HG03378 (cell line): ENCODE measurements around the gene SIDT1.
"Not testable (repeated sequence)": the region's sequence is repeated elsewhere in the genome, so short reads cannot be mapped to it uniquely, and the experiment has no call there.

Experiments used
- ATAC-seq: cut with Tn5 transposase; IDR thresholded peaks from one replicate; pipeline ENCODE4 v1.9.1; 2021; ENCODE audit warnings: mild to moderate bottlenecking, moderate library complexity; ENCODE audit not compliant: unreplicated experiment

SIDT1 gene

GRCh38 chr3:113630956-113631542 lies 98.7 kb downstream of the SIDT1 start:
- ATAC-seq: no peak

- ATAC-seq: no peak
Measured at GRCh38 chr3:113631573-113631972, 99.2 kb downstream of the SIDT1 start.

GRCh38 chr3:113634782-113635474 lies 102.6 kb downstream of the SIDT1 start:
- ATAC-seq: no peak

- ATAC-seq: not testable (repeated sequence)
Measured at GRCh38 chr3:113636034-113636433, 103.7 kb downstream of the SIDT1 start.

GRCh38 chr3:113637756-113638155 lies 105.4 kb downstream of the SIDT1 start:
- no peak for ATAC-seq

- ATAC-seq: no peak
Measured at GRCh38 chr3:113638910-113639309, 106.6 kb downstream of the SIDT1 start.

- no peak for ATAC-seq
Measured at GRCh38 chr3:113643583-113643982, 111.2 kb downstream of the SIDT1 start.

- ATAC-seq: no peak
Measured at GRCh38 chr3:113648524-113648923, 116.2 kb downstream of the SIDT1 start.

GRCh38 chr3:113649174-113649845 lies 117.0 kb downstream of the SIDT1 start:
- no peak for ATAC-seq

- ATAC-seq: no peak
Measured at GRCh38 chr3:113654310-113654709, 122.0 kb downstream of the SIDT1 start.

- ATAC-seq: no peak
Measured at GRCh38 chr3:113654851-113655250, 122.5 kb downstream of the SIDT1 start.

- no peak for ATAC-seq
Measured at GRCh38 chr3:113658107-113658506, 125.8 kb downstream of the SIDT1 start.

GRCh38 chr3:113659101-113659541 lies 126.8 kb downstream of the SIDT1 start:
- ATAC-seq: no peak

GRCh38 chr3:113659996-113660395 lies 127.6 kb downstream of the SIDT1 start:
- no peak for ATAC-seq

- ATAC-seq: no peak
Measured at GRCh38 chr3:113660458-113660857, 128.1 kb downstream of the SIDT1 start.

- no peak for ATAC-seq
Measured at GRCh38 chr3:113660896-113661295, 128.5 kb downstream of the SIDT1 start.

GRCh38 chr3:113662824-113663223 lies 130.5 kb downstream of the SIDT1 start:
- ATAC-seq: no peak

GRCh38 chr3:113663324-113663750 lies 131.0 kb downstream of the SIDT1 start:
- ATAC-seq: no peak

GRCh38 chr3:113663761-113664160 lies 131.4 kb downstream of the SIDT1 start:
- ATAC-seq: no peak

GRCh38 chr3:113664523-113665094 lies 132.3 kb downstream of the SIDT1 start:
- no peak for ATAC-seq

- no peak for ATAC-seq
Measured at GRCh38 chr3:113668015-113668414, 135.7 kb downstream of the SIDT1 start.

GRCh38 chr3:113673593-113673992 lies 141.2 kb downstream of the SIDT1 start:
- no peak for ATAC-seq
